CD4-positive, alpha-beta T cell (primary cell): Measurements from ENCODE around the gene FOXG1. TPM values are rescaled to one million over a fixed set of nuclear protein-coding genes. Genes with fewer than 3 reads are reported as not detected.

Source experiments
- ATAC-seq: fragments of 200-7000 bp; cut with Tn5 transposase; one replicate; pipeline ENCODE4 v1.10.0; 2022; ENCODE audit warnings: mild to moderate bottlenecking; ENCODE audit not compliant: poor library complexity
- CTCF ChIA-PET: fragments of 350-600 bp; sonication (Branson Sonifier 250); formaldehyde crosslinking; loops from one replicate; lab custom pipeline; 2021; ENCODE audit warnings: antibody characterized with exemption, inconsistent platforms; lab: Charles Lee
- POLR2A ChIA-PET: fragments of 350-600 bp; sonication (Branson Sonifier 250); formaldehyde crosslinking; loops from one replicate; lab custom pipeline; 2021; ENCODE audit warnings: antibody characterized with exemption, inconsistent platforms; lab: Charles Lee
- DNase-seq, 14 experiments: peaks; one replicate each; pipeline ENCODE4 v3.0.0-alpha.2; 2013 to 2020; ENCODE audit warnings: mixed read lengths in 2 of 14
- H3K27ac ChIP-seq, 2 donors: one replicate each; pipeline versions ENCODE4 v1.5.1 to v1.7.0; 2013; ENCODE audit warnings: low read length in 2 of 2, low read depth in 1 of 2, mild to moderate bottlenecking in 1 of 2
- H3K27me3 ChIP-seq, 2 experiments: 1 replicate in 1 of 2; 2 replicates in 1 of 2; pipeline versions ENCODE4 v1.6.1 to v1.7.0; 2013; ENCODE audit warnings: low read length in 2 of 2, control low read depth in 1 of 2, mild to moderate bottlenecking in 1 of 2, moderate library complexity in 1 of 2; ENCODE audit not compliant: insufficient read depth in 2 of 2, control insufficient read depth in 1 of 2
- H3K36me3 ChIP-seq: one replicate; pipeline ENCODE4 v1.6.1; 2013; ENCODE audit warnings: low read length, control low read depth; ENCODE audit not compliant: insufficient read depth
- H3K4me1 ChIP-seq: one replicate; pipeline ENCODE4 v1.6.1; 2013; ENCODE audit warnings: low read length, control low read depth; ENCODE audit not compliant: insufficient read depth
- H3K4me3 ChIP-seq: one replicate; pipeline ENCODE4 v1.5.1; 2013; ENCODE audit warnings: mild to moderate bottlenecking, low read length, moderate library complexity
- H3K9me3 ChIP-seq, 2 experiments: 1 replicate in 1 of 2; 2 replicates in 1 of 2; pipeline versions ENCODE4 v1.6.1 to v1.7.0; 2013; ENCODE audit warnings: low read length in 2 of 2, mild to moderate bottlenecking in 2 of 2, control low read depth in 1 of 2, moderate library complexity in 1 of 2; ENCODE audit not compliant: control insufficient read depth in 1 of 2, insufficient read depth in 1 of 2
- H3K27ac Mint-ChIP-seq: one replicate; pipeline ENCODE4 v1.8.0; 2020; ENCODE audit warnings: mixed read lengths
- H3K27me3 Mint-ChIP-seq: one replicate; pipeline ENCODE4 v1.8.0; 2021; ENCODE audit warnings: mixed read lengths
- H3K36me3 Mint-ChIP-seq: one replicate; pipeline ENCODE4 v1.8.0; 2021; ENCODE audit warnings: low read depth, mixed read lengths
- H3K4me1 Mint-ChIP-seq: one replicate; pipeline ENCODE4 v1.8.0; 2021; ENCODE audit warnings: low read depth, mixed read lengths
- H3K4me3 Mint-ChIP-seq: one replicate; pipeline ENCODE4 v1.8.0; 2020; ENCODE audit warnings: mild to moderate bottlenecking, mixed read lengths
- H3K9me3 Mint-ChIP-seq: one replicate; pipeline ENCODE4 v1.8.0; 2020; ENCODE audit warnings: mixed read lengths
- CTCF ChIP-seq: fragments of 200-600 bp; IDR thresholded peaks from one replicate; pipeline ENCODE4 v1.8.0; 2022; ENCODE audit warnings: antibody characterized with exemption, mild to moderate bottlenecking
- intact Hi-C, 2 experiments: fragments of 100-400 bp; cut with DNase I in 1 of 2; cut with micrococcal nuclease in 1 of 2; formaldehyde crosslinking; loops; one replicate each; pipeline versions ENCODE4 v1.15.1 to v1.9.0; 2023 to 2025; cut with DNase I, micrococcal nuclease
- total RNA-seq, 174 experiments: library from RNA in 2 of 174; stranded (reverse) in 2 of 174; gene quantifications; one replicate each; pipeline ENCODE4 v1.2.3 and lab custom pipeline; 2021 to 2026

Gene FOXG1
- total RNA-seq, 2 experiments from 2014 or later = not detected

GRCh38 chr14:28771168-28771567 lies 4.6 kb downstream of the FOXG1 start:
- peaks cover 12 to 28% of the 10 kb centered on the region in 2 experiments for H3K9me3 ChIP-seq
- H3K4me1 ChIP-seq = peaks cover under 1% of the 10 kb centered on the region
- H3K4me3 ChIP-seq = no peak overlapping the region
- POLR2A ChIA-PET = no interaction called here
- H3K27me3 ChIP-seq = peaks cover 33 to 58% of the 10 kb centered on the region in 2 experiments
- Mint-ChIP-seq H3K9me3 (peaks cover 7% of the 10 kb centered on the region), H3K27me3 (peaks cover 79% of the 10 kb centered on the region), H3K36me3 (no peaks in the 10 kb centered on the region), H3K27ac (no peak overlapping the region), H3K4me1 (peaks cover 2% of the 10 kb centered on the region), H3K4me3 (no peak overlapping the region)
- intact Hi-C loops = no loop called here
- H3K27ac ChIP-seq = no peak overlapping the region
- DNase-seq = no peak
- H3K36me3 ChIP-seq = no peaks in the 10 kb centered on the region
- TF ChIP-seq CTCF = no peak
- no peak for ATAC-seq
- CTCF ChIA-PET = no interaction called here

GRCh38 chr14:28772613-28773012 lies 6.0 kb downstream of the FOXG1 start:
- H3K9me3 Mint-ChIP-seq = peaks cover 7% of the 10 kb centered on the region
- no peak for TF ChIP-seq CTCF
- peaks cover 35 to 59% of the 10 kb centered on the region in 2 experiments for H3K27me3 ChIP-seq
- H3K4me3 Mint-ChIP-seq = no peak overlapping the region
- no peaks in the 10 kb centered on the region for H3K36me3 Mint-ChIP-seq
- intact Hi-C loops = no loop called here
- H3K27me3 Mint-ChIP-seq = peaks cover 89% of the 10 kb centered on the region
- POLR2A ChIA-PET = no interaction called here
- H3K4me1 Mint-ChIP-seq = no peaks in the 10 kb centered on the region
- peaks cover 12 to 26% of the 10 kb centered on the region in 2 experiments for H3K9me3 ChIP-seq
- H3K4me1 ChIP-seq = no peaks in the 10 kb centered on the region
- no peaks in the 10 kb centered on the region for H3K36me3 ChIP-seq
- DNase-seq = no peak
- H3K4me3 ChIP-seq = no peak overlapping the region
- ATAC-seq = no peak
- CTCF ChIA-PET = no interaction called here
- no peak overlapping the region for H3K27ac Mint-ChIP-seq
- H3K27ac ChIP-seq = no peak overlapping the region

- CTCF ChIA-PET = no interaction called here
- H3K9me3 Mint-ChIP-seq = peaks cover 7% of the 10 kb centered on the region
- DNase-seq = no peak
Observed at GRCh38 chr14:28773176-28773575, 6.6 kb downstream of the FOXG1 start.

More at GRCh38 chr14:28773176-28773575, 6.6 kb downstream of the FOXG1 start:
- no peak for TF ChIP-seq CTCF
- H3K36me3 ChIP-seq = no peaks in the 10 kb centered on the region
- intact Hi-C loops = no loop called here
- H3K4me3 Mint-ChIP-seq = no peak overlapping the region
- no peak overlapping the region for H3K27ac Mint-ChIP-seq
- H3K27me3 ChIP-seq = peaks cover 35 to 61% of the 10 kb centered on the region in 2 experiments
- no peaks in the 10 kb centered on the region for H3K4me1 Mint-ChIP-seq
- no peak for ATAC-seq
- H3K4me1 ChIP-seq = no peaks in the 10 kb centered on the region
- H3K27ac ChIP-seq = no peak overlapping the region
- H3K9me3 ChIP-seq = peaks cover 12 to 24% of the 10 kb centered on the region in 2 experiments
- peaks cover 88% of the 10 kb centered on the region for H3K27me3 Mint-ChIP-seq
- no peaks in the 10 kb centered on the region for H3K36me3 Mint-ChIP-seq
- no peak overlapping the region for H3K4me3 ChIP-seq
- POLR2A ChIA-PET = no interaction called here
